ENCODE data around the gene ELMO1. TPM values are rescaled to one million over a fixed set of nuclear protein-coding genes. Genes with fewer than 3 reads are reported as not detected.

The ELMO1 gene
- total RNA-seq, 2 donors from 2014 or later: 66.0 to 72.2 TPM

- Histone ChIP-seq H3K27ac (no peak overlapping the region), H3K4me3 (no peak overlapping the region)
- no peak for ATAC-seq (ENCODE audit: insufficient number of reproducible peaks, low FRiP score, low read depth)
These were observed 211.8 kb downstream of the ELMO1 start for GRCh38 chr7:37236906-37237305.

GRCh38 chr7:37235813-37236212 lies 212.9 kb downstream of the ELMO1 start:
- Histone ChIP-seq H3K36me3 (no peaks in the 10 kb centered on the region), H3K27me3 (replicated peaks; ENCODE audit: insufficient read depth) (no peaks in the 10 kb centered on the region), H3K4me1 (ENCODE audit: control insufficient read depth in 1 of 2, low read depth in 2 of 2) (no peaks in the 10 kb centered on the region), H3K27ac (no peak overlapping the region), H3K9me3 (no peaks in the 10 kb centered on the region), H3K4me3 (no peak overlapping the region)
- ATAC-seq (ENCODE audit: insufficient number of reproducible peaks, low FRiP score, low read depth) (no peak), DNase-seq (ENCODE audit: low spot score) (no peak)
- TF ChIP-seq CTCF (IDR thresholded peaks at IDR 0.05): no peak

More at GRCh38 chr7:37236906-37237305, 211.8 kb downstream of the ELMO1 start:
- no peaks in the 10 kb centered on the region for H3K9me3 ChIP-seq
- no peak for DNase-seq (ENCODE audit: low spot score)
- H3K36me3 ChIP-seq: no peaks in the 10 kb centered on the region
- H3K27me3 ChIP-seq (replicated peaks; ENCODE audit: insufficient read depth): no peaks in the 10 kb centered on the region
- no peaks in the 10 kb centered on the region for H3K4me1 ChIP-seq (ENCODE audit: control insufficient read depth in 1 of 2, low read depth in 2 of 2)
- no peak for TF ChIP-seq CTCF (IDR thresholded peaks at IDR 0.05)

GRCh38 chr7:37234928-37235327 lies 213.7 kb downstream of the ELMO1 start:
- DNase-seq (ENCODE audit: low spot score) (no peak), ATAC-seq (ENCODE audit: insufficient number of reproducible peaks, low FRiP score, low read depth) (no peak)
- H3K4me3 ChIP-seq: no peak overlapping the region
- no peaks in the 10 kb centered on the region for H3K9me3 ChIP-seq
- no peak overlapping the region for H3K27ac ChIP-seq
- no peaks in the 10 kb centered on the region for H3K36me3 ChIP-seq
- H3K4me1 ChIP-seq (ENCODE audit: control insufficient read depth in 1 of 2, low read depth in 2 of 2): peaks cover 0 to 8% of the 10 kb centered on the region in 2 donors
- no peaks in the 10 kb centered on the region for H3K27me3 ChIP-seq (replicated peaks; ENCODE audit: insufficient read depth)
- TF ChIP-seq CTCF (IDR thresholded peaks at IDR 0.05): peak; percentile 52

GRCh38 chr7:37234334-37234733 lies 214.3 kb downstream of the ELMO1 start:
- Histone ChIP-seq H3K4me1 (ENCODE audit: control insufficient read depth in 1 of 2, low read depth in 2 of 2) (peaks cover 0 to 8% of the 10 kb centered on the region in 2 donors), H3K36me3 (no peaks in the 10 kb centered on the region), H3K9me3 (no peaks in the 10 kb centered on the region), H3K27ac (no peak overlapping the region), H3K4me3 (no peak overlapping the region), H3K27me3 (replicated peaks; ENCODE audit: insufficient read depth) (no peaks in the 10 kb centered on the region)
- ATAC-seq (ENCODE audit: insufficient number of reproducible peaks, low FRiP score, low read depth) (no peak), DNase-seq (ENCODE audit: low spot score) (no peak)
- no peak for TF ChIP-seq CTCF (IDR thresholded peaks at IDR 0.05)

- ATAC-seq (ENCODE audit: insufficient number of reproducible peaks, low FRiP score, low read depth): no peak
- H3K4me3 ChIP-seq: no peak overlapping the region
- DNase-seq (ENCODE audit: low spot score): no peak
- TF ChIP-seq CTCF (IDR thresholded peaks at IDR 0.05): no peak
- peaks cover 0 to 8% of the 10 kb centered on the region in 2 donors for H3K4me1 ChIP-seq (ENCODE audit: control insufficient read depth in 1 of 2, low read depth in 2 of 2)
- no peaks in the 10 kb centered on the region for H3K36me3 ChIP-seq
- no peaks in the 10 kb centered on the region for H3K27me3 ChIP-seq (replicated peaks; ENCODE audit: insufficient read depth)
- H3K9me3 ChIP-seq: no peaks in the 10 kb centered on the region
- H3K27ac ChIP-seq: no peak overlapping the region
These were observed 217.1 kb downstream of the ELMO1 start for GRCh38 chr7:37231613-37232012.

Data from thoracic aorta (tissue), 2 donors.